Endometrial microvascular endothelial cells (primary cell): Measurements from ENCODE around the gene PDK4. TPM values are rescaled to one million over a fixed set of nuclear protein-coding genes. Genes with fewer than 3 reads are reported as not detected.

Experiments
- in situ Hi-C: cut with HindIII; loops from 2 replicates; pipeline ENCODE4 v1.10.0; 2017; ENCODE audit warnings: low sequenced_read_pairs, low pct_unique_long_range_greater_than_20kb; ENCODE audit errors: inconsistent ontology term
- total RNA-seq: library from RNA; depleted of rRNA; stranded (reverse); fragments of >200 nt; gene quantifications from one replicate; pipeline ENCODE4 v1.2.3, GENCODE V29; 2015; ENCODE audit errors: inconsistent ontology term

Gene PDK4
- total RNA-seq: 4.9 TPM

- in situ Hi-C loops: no loop called here
These were observed at the start of gene PDK4 for GRCh38 chr7:95596198-95597063. Gene PDK4, minus strand, starts transcription at chr7:95596516. Its CDS starts 223 bp downstream, at chr7:95596293.

GRCh38 chr7:95642173-95642572 lies 45.9 kb upstream of the PDK4 start:
- in situ Hi-C loops: no loop called here

- in situ Hi-C loops: no loop called here
These were observed 40.0 kb upstream of the PDK4 start for GRCh38 chr7:95636140-95636940.

- in situ Hi-C loops: no loop called here
These were observed 36.3 kb upstream of the PDK4 start for GRCh38 chr7:95632609-95633008.

GRCh38 chr7:95631527-95631926 lies 35.2 kb upstream of the PDK4 start:
- in situ Hi-C loops: no loop called here

- in situ Hi-C loops: no loop called here
These were observed 34.6 kb upstream of the PDK4 start for GRCh38 chr7:95630702-95631458.

- in situ Hi-C loops: no loop called here
These were observed 32.6 kb upstream of the PDK4 start for GRCh38 chr7:95628831-95629439.

- in situ Hi-C loops: no loop called here
These were observed 27.5 kb upstream of the PDK4 start for GRCh38 chr7:95623788-95624187.

- in situ Hi-C loops: no loop called here
These were observed 26.5 kb upstream of the PDK4 start for GRCh38 chr7:95622859-95623258.

GRCh38 chr7:95622001-95622549 lies 25.8 kb upstream of the PDK4 start:
- in situ Hi-C loops: no loop called here

GRCh38 chr7:95621404-95621803 lies 25.1 kb upstream of the PDK4 start:
- in situ Hi-C loops: no loop called here

- in situ Hi-C loops: no loop called here
These were observed 24.3 kb upstream of the PDK4 start for GRCh38 chr7:95620631-95621030.

- in situ Hi-C loops: no loop called here
These were observed 23.6 kb upstream of the PDK4 start for GRCh38 chr7:95619921-95620320.

GRCh38 chr7:95619517-95619916 lies 23.2 kb upstream of the PDK4 start:
- in situ Hi-C loops: no loop called here

- in situ Hi-C loops: no loop called here
These were observed 18.2 kb upstream of the PDK4 start for GRCh38 chr7:95614442-95614940.

GRCh38 chr7:95611224-95611623 lies 14.9 kb upstream of the PDK4 start:
- in situ Hi-C loops: no loop called here

- in situ Hi-C loops: no loop called here
These were observed 13.1 kb upstream of the PDK4 start for GRCh38 chr7:95609277-95609971.
